Forelimb muscle (tissue), 1 donor: ENCODE measurements around the gene EBLN1. TPM values are rescaled to one million over a fixed set of nuclear protein-coding genes. Genes with fewer than 3 reads are reported as not detected.
"Not testable (repeated sequence)": the region's sequence is repeated elsewhere in the genome, so short reads cannot be mapped to it uniquely, and the experiment has no call there.

ENCODE experiments used
- DNase-seq: peaks from one replicate; pipeline ENCODE4 v3.0.0-alpha.2; 2013; ENCODE audit warnings: low read depth
- polyA plus RNA-seq: library from polyadenylated mRNA; unstranded; fragments of 120-200 nt; gene quantifications from one replicate; pipeline ENCODE4 v1.2.1, GENCODE V29; 2013; ENCODE audit not compliant: insufficient read length

EBLN1 gene
- polyA plus RNA-seq, 1 donor, result not detected

DNA sequence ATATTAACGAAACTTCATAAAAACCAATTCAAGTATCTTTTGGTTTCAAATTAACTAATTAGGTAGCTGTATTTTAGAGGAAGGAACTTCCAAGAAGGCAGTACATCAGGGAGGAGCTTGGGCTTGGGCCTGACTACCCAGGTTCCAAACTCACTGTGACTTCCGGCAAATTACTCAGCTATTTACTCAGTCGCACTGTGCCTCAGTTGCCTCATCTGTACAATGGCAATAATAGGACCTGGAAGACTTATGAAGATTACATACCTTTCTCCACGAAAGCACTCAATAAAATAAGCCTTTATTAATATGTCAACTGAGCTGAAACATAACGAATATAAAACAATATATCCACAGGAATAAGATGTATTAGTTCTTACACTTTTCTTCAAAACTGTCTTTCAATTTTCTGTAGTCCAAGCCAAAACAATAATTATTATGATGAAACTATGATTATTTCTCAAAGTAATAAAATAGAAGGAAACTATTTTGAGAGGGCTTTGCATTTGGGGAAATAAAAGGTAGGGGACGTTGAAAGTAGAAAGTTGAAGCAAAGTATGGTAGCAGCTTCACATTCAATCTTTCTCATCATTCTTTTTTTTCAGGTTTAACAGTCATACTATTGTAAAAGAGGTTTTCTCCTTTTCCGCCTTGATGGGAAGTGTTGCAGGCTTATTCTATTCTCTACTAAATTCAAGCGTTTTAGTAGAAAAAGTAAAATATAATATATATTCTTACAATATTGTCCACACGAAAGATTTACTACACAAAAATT, 10.5 kb upstream of the EBLN1 start:
- no peak for DNase-seq

DNA sequence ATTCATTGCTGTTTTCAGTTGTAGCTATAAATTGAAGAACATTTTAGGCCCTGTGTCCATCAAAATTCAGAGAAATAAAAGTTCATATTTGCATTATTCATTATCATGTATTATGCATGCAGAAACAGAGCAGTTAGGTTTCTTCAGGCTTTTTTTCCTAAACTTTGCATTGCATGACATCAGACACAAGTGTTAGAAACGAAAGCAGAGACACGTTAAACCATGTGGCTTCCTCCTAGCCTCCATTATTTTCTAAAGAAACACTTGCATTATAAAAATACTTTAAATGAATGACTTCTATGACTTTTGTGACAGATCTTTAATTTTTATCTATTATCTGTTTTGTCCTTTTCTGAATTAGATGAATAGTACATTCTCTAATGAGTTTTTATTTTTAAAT, 8.8 kb upstream of the EBLN1 start:
- DNase-seq, result no peak

DNA sequence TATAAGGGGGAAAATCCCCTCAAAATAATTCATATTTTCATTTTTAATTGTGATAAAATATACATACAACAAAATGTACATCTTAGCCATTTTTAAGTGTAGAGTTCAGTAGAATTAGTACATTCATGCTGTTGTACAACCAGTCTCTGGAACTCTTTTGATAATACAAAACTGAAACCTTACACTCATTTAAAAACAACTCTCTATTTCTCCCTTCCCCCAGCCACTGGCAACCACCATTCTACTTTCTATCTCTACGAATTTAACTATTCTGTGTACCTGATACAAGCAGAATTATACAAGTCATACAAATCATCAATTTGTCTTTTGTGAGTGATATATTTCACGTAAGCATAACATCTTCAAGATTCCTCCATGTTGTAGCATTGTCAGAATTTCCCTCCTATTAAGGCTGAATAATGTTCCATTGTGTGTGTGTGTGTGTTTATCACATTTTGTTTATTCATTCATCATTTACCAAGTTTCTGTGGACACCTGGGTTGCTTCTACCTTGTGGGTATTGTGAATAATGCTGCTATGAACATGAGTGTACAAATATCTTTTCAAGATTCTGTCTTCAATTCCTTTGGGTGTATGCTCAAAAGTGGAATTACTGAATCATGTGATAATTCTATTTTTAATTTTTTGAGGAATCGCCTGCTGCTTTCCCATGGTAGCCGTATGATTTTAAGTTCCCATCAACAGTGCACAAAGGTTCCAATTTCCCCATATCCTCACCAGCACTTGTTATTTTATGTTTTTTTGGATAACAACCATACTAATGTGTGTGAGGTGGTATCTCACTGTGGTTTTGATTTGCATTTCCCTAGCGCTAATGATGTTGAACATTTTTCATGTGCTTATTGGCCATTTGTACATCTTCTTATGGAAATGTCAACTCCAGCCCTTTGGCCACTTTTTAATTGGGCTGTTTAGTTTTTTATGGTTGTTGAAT, 4.7 kb upstream of the EBLN1 start:
- no peak for DNase-seq

DNA sequence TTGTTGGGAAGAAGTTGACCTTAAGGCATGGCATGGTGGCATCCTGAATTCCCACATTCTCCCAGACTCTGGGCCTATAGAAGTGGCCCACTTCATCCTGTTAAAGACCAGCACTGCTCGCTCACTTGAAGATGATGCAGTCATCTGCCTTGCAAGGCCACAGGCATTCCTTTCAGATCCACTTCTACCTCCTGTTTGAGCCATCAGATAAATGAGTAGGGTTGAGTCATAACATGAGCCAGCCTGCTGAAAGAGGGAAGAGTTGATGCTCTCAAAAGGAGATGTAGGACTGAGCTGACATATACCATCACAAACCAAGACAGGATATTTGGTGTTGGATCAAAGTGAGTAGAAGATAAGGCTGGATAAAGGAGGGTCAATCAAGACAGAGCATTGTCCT, 1.5 kb upstream of the EBLN1 start:
- DNase-seq, result no peak

DNA sequence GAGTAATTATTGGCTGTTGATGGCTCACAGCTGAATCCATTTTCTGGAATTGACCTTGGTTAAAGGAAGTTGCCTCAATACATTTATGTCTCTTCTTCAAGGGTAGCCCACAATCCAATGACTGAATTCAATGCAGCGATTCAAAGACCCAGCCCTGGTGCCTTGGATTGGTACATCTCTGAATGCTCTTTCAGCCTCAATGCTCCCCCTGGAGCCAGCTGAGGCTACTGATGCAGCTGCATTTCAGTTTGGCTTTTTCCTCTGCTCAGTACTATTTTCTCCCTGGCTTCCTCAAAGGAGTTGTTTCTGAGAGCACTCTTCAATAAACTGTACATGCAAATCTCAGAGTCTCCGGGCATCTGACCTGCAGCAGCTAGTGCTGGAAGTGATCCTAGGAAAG, 633 bp upstream of the EBLN1 start:
- no peak for DNase-seq

DNA sequence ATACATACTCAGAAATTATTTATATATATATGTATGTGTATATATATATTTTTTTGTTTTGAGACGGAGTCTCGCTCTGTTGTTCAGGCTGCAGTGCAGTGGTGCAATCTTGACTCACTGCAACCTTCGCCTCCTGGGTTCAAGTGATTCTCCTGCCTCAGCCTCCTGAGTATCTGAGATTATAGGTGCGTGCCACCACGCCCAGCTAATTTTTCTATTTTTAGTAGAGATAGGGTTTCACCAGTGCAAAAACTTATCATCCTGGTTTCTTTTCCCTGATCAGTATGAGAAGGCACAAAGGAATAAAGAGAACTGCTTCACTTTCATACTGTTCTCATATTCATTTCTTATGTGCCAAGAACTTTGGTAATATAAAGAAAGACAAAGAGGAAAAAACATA, 731 bp downstream of the EBLN1 start:
- not testable (repeated sequence) for DNase-seq

DNA sequence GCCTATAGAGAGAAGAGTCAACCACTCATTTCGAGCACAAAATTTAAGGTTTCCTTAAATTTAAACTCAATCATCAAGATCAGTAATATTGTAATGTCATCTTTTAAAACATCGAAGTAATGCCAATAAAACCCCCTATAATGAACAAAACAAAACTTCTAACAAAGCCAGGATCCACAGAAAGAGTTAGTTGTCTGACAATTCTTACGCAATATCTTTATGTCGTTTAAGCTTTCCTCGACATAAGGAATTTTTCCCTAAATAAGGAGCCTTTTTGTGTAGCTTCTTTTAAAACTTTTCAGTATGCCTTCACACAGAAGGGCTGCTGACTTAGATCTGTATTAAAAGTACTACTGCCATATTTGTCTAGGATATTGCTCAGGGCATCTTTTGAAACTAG, 7.5 kb downstream of the EBLN1 start:
- no peak for DNase-seq

DNA sequence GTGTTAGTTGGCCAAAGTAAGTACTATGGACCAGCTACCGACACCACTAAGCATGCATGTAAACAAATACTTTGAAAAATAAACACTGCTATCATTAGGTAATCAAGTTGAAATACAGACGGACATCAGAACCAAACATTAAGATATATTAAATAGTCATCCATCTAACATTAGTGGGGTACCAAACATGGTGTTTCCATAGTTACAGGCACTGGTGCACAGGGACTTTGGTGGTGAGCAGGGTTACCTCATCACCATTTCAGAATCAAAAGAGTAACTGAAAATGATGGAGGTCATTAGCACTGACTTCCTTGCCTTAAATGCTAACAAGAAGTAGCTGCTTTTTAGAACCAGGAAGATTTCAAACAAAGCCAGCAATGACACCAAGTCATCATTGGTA, 23.9 kb downstream of the EBLN1 start:
- DNase-seq, result no peak

DNA sequence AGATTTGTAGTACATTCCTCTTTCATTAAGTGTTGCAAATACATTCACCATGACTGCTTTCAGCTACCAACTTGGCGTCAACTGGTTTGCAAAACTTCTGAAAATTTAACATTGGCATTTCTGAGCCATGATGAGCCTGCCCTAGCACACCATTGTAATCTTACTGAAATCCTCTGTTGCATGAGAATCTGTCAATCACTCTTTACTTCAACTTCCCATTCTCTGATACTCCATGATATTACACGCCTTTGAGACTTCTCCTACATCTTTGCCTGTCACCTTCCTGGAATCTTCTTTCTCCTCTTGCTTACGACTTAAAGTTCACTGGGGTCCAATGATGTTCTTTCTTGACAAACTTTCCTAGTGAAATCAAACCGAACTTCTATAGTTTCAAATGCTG, 32.2 kb downstream of the EBLN1 start:
- DNase-seq, result no peak

DNA sequence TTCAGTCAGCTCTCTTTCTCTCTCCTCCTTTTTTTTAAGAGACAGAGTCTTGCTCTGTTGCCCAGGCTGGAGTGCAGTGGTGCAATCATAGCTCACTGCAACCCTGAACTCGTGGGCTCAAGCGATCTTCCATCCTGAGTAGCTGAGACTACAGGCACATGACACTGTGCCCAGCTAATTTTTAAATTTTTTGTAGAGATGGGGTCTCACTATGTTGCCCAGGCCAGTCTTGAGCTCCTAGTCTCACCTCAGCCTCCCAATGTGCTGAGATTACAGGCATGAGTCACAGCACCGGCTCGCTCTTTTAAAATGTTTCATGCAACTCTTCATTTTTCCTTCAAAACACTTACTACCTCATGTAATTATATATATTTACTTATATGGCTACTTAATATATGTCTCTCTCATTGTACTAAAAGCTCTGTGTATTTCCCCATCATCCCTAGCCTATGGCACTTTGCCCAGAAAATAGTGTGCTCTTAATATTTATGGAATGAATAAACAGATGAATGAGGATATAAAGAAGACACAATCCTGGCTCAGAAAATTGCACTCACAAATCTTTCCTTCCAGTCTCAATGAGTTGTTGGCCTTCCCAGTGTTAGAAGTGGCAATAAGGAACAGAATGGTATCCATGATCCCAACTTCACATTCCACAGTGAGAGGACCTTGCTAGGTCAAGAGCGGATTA, 33.9 kb downstream of the EBLN1 start:
- DNase-seq, result peak; percentile 2

DNA sequence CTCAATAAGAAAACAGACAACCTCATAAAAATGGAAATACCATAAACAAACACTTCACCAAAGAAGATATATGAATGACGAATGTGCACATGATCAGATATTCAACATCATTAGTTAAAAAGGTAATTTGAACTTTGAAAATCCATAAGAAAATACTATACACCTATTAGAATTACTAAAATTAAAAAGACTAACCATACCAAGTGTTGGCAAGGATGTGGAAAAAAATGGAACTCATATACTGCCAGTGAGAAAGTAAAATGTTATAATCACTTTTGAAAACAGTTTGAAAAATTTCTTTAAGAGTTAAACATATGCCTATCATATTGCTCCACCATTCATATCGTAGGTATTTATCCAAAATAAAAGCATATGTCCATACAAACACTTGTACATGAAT, 37.1 kb downstream of the EBLN1 start:
- no peak for DNase-seq

DNA sequence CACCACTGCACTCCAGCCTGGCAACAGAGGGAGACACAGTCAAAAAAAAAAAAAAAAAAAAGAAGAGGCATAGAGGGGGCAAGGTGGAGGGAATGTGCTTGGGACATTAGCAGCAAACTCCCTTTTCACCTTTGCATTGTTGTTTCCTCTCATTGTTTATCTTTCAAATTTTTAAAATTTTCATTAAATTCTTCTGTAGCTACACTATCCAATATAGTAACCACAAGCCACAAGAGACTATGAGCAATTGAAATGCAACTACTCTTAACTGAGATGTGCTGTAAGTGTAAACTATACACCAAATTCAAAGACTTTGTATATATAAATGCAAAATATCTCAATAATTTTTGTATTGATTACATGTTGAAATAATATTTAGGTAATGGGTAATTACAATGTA, 43.4 kb downstream of the EBLN1 start:
- no peak for DNase-seq

DNA sequence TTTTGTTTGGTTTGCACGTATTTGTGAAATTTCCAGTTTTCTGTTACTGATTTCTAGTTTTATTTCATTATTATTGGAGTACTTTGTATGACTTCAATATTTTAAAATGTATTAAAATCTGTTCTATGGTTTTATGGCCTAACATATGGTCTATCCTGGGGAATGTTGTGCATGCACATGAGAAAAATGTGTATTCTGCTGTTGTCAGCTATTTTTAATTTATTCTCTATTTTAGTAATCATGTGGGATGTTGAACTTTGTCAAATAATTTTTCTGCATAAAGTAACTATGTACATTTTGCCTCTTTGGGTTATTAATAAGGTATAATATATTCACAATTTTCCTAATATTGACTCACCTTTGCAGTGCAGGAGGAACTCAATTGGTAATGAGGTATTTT, 46.7 kb downstream of the EBLN1 start:
- no peak for DNase-seq

DNA sequence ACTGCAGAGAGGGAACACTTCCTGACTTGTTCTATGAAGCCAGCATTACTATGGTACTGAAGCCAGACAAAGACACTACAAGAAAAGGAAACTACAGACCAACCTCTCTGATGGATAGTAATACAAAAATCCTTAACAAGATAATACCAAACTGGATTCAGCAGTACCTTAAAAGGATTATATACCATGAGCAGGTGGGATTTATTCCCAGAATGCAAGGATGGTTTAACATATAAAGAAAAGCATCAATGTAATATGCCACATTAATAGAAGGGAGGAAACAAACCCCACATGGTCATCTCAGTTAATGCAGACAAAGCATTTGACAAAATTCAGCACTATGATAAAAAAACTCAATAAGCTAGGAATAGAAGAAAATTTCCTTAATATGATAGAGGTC, 47.2 kb downstream of the EBLN1 start:
- no peak for DNase-seq

DNA sequence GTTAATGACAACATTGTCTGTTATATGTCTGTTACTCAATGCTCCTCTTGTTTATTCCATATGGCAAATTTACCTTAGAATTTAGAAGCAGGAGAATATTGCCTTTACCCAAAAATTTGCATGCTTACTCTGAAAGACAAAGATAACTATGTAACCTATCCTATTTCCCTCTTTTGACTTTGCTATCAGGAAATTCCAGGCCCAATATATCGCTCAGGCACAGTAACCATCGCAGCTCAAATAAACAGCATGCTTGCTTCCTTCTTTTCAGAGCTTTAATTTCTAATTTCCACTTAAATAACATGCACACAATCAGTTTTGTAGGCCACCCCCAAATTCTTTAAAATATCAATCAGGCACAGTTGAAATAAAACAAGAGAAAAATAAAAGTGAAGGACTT, 57.8 kb downstream of the EBLN1 start:
- no peak for DNase-seq

DNA sequence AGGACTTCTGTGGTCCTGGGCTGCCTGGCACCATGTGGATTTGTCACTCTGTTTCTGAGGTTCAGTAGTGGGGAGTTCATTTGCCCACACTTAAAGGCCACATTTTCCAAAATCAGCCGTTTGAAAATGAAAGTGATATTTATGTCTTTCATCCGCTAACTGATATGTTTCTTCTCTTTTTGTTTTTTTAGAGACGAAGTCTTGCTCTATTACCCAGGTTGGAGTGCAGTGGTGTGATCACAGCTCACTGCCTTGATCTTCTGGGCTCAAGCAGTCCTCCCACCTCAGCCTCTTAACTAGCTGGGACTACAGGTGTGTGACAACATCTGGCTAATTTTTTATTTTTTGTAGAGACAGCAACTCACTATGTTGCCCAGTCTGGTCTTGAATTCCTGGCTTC, 58.6 kb downstream of the EBLN1 start:
- DNase-seq, result no peak

Other genes with a start within 250 kb of the EBLN1 start
- gene DNAJC1, start 214.3 kb downstream of the EBLN1 start, polyA plus RNA-seq, result 10.8 TPM
- gene COMMD3, start 98.4 kb upstream of the EBLN1 start, polyA plus RNA-seq, result 59.1 TPM
- gene BMI1, start 103.1 kb upstream of the EBLN1 start, polyA plus RNA-seq, result 53.3 TPM
- 7.7 TPM for gene SPAG6, start 127.5 kb upstream of the EBLN1 start, polyA plus RNA-seq